Stimulated activated CD8-positive, alpha-beta memory T cell treated with anti-CD3 and anti-CD28 coated beads, Interleukin-7, amount 100 ng/mL, for 4 hours (primary cell): ENCODE measurements around the gene NABP1.
A peak's percentile ranks its signal among the peaks of the same experiment; 100 is the strongest.
"Not testable (repeated sequence)": the region's sequence is repeated elsewhere in the genome, so short reads cannot be mapped to it uniquely, and the experiment has no call there.

Source experiments
- DNase-seq, 2 donors: peaks; one replicate each; pipeline ENCODE4 v3.0.0-alpha.2; 2020; ENCODE audit warnings: low read depth in 2 of 2

NABP1 gene, protein sequence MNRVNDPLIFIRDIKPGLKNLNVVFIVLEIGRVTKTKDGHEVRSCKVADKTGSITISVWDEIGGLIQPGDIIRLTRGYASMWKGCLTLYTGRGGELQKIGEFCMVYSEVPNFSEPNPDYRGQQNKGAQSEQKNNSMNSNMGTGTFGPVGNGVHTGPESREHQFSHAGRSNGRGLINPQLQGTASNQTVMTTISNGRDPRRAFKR

DNA sequence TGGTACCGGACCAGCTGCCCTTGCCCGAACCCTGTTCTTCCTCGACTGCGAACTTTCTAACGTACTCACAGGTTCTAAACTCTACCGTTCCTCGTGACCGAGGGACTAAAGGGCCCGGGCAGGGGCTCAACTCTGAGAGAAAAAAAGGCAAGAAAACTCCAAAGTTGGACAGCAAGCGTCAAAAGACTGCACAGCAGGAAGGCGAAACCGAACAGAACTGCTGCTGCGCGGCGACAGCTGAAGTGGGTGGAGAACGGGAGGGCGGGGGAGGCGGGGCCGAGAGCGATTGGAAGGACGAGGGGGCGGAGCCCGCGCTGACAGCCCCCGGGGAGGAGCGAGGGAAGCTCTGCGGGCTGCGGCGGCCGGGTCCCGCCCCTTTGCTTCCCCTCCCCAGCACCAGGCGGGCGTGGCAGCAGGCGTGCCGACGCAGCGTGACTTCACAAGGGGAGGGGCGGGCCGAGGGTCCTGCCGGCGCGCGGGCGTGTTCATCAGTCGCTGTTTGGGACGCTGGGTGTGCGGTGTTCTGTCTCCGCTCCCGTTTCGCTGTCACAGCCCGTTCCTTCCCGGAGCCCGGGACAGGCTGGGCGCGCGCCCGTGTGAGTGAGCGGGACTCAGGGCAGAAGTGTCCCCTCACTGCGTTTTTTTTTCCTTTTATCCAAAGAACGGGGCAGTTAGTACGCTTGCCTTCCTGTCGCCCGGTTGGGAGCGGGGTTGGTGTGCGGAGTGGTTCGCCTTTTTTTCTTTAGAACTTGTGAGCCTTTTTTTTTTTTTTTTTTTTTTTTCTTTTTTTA lies at the start of gene NABP1:
Gene NABP1 (plus strand): TSS at position 491 of the 791 bp plus-strand sequence. CDS start 479 bp downstream, outside the sequence.
- peak; percentile 97 to 99 for DNase-seq

GRCh38 chr2:191629001-191629453 lies 48.9 kb upstream of the NABP1 start:
- DNase-seq: no peak

DNA sequence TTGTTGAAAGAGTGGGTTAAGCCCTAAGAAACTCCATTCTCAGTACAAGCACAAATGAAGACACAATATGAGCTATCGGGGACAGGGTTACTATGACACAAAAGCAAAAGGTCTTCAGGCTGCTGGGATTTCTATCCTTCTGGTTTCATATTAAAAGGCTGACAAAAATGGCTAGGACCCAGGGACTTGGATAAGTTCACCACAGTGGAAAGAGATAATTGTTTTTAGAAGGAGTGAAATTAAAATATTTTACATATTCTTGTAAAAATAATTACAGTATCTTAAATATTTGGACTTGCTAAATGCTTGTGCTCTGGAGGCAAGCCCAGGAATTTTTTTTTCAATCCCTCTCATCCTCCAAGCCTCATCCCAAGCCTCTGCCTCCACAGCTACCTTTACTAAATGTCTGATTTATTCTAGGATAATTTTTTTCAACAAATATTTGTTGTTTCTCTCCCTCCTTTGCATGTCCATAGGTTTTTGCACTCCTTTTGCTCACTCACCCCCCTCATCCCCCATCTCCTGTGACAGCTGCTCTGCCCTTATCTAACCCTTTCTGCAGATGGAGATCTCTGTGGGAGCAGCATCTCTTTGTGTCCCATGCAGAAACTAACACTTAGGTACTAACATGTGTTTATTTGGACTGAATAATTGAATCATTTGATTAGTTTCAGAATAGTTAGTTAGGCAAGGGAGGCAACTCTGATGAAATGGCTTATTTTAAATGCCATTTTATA lies 47.8 kb upstream of the NABP1 start:
- no peak for DNase-seq

DNA sequence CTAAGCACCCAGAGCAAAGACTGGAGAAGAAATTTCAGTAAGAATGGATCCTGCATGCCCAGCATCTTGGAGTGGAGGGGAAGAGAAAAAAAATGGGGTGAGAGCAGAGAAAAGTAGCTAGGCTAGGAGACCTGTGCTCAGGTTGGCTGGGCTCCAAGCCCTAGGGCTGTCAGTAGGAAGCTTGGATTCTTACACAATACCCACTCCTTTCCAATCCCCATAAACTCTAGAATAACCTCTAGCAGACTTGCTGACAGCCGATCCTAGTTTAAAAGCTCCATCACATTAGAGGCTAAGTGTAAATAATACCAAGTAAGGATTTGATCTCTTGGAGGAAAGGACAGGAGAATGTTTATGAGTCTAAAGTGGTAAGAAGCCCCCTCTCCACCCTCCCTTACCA lies 46.2 kb upstream of the NABP1 start:
- no peak for DNase-seq

GRCh38 chr2:191632426-191632825 lies 45.5 kb upstream of the NABP1 start:
- DNase-seq: no peak

DNA sequence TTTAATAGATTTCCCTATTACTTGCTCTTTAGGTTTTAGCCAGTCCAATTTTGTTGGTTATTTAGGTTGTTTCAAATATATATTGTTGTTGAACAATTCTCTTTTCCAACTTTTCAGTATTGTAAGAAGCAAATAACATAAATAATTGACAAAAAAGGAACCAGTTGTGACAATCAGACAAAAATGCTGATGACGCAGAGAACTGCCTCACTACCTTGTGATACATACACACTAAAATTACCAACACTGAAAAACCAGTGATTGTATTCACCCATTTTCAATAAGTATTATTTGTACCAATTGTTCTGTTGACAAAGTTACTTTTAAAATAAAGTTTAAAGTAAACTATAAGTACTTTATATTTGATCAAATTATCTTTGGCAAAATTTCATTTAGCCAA lies 43.1 kb upstream of the NABP1 start:
- DNase-seq: no peak

DNA sequence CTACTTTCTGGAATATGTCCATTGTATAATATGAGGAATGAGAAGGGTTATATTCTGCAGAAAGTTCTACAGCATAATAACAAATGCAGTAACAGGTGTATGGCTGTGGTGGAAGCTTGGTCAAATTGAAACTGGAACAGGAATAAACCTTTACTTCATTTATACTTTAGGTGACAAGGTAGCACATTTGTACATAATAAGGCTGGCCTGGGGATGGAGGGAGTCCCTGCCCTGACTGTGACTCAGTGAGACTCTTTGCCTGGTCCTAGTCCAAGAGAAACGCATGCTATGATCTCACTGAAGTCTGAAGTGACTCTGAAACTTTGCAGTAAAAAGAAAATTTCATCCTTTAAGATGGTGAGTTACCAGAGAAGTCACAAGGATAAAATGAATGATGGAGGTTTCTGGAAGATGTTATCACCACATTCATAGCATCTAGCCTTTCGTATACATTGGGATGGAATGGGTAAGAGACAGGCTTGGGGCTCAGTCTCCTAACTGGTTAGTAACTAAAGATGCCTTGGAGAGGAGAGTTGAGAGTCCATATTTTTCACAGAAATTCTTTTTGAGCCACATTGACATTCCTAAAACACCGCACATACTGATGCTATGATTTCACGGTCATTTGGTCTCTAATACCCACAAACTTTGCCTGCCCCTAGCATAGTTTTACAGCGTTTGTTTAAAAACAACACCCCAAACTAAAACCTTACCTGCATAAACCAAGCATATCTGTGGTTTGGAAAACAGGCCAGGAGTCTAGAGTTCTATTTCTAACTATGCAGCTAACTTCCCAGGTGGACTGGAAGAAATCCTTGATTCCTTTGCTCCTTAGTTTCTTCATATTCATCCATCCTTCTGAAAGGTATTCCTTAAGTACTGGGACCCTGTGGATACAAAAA lies 42.4 kb upstream of the NABP1 start:
- DNase-seq: no peak

DNA sequence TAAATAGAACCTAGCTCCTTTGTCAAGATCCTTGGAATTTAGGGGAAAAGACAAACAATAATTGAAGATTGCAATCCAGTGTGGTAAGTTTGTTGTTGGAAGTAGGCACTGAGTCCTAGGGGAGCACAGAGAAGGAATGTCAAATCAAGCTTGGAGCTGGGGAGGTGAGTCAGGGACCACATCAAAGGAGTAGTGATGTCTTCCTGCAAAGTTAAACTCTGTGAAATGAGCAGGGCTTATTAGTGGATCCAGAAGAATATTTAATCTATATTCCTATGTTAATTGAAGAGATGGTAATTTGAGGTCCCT lies 41.7 kb upstream of the NABP1 start:
- no peak for DNase-seq

- no peak for DNase-seq
Observed at GRCh38 chr2:191636586-191636985, 41.4 kb upstream of the NABP1 start.

DNA sequence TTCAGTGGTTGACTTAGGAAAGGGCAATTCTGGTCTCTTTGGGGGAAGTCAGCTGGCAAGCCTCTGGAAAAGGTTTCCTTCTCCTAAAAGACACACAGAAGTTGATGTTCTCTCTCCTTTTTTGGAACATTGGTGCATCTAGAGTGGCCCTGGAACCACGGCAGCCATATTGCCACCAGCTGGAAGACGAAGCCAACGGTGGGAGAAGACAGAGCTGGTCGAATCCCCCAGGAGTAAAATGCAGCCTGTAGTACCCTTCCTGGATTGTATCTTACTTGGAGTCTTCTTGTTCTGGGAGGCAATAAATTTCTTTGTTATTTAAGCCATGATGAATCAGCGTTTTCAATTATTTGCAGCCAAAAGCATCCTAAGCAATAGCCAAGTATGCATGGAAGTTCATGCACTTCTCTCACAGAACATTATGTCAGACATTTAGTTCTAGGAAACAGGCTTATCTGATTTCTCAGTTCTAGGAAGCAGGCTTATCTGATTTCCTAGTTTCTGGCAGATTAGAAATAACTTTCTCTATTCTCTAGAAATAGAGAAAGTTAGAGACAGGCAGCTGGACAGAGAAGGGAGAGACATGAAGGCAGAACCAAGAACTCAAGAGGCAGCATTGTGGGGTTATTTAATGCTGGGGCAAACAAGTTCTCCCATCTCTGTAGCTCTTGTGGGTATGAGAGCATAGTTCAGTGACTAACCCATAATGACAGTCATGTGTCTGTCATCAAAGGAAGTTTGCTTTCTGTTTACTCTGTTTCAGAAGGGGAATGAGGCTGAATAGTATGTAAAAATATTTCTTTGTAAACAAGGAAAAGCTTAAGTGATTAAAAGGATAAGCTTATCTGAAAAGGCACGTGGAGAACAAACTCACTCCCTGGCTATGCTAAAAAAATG lies 40.5 kb upstream of the NABP1 start:
- DNase-seq: no peak

- DNase-seq: no peak
Observed at GRCh38 chr2:191638079-191638801, 39.7 kb upstream of the NABP1 start.

GRCh38 chr2:191638802-191639172 lies 39.1 kb upstream of the NABP1 start:
- DNase-seq: no peak

DNA sequence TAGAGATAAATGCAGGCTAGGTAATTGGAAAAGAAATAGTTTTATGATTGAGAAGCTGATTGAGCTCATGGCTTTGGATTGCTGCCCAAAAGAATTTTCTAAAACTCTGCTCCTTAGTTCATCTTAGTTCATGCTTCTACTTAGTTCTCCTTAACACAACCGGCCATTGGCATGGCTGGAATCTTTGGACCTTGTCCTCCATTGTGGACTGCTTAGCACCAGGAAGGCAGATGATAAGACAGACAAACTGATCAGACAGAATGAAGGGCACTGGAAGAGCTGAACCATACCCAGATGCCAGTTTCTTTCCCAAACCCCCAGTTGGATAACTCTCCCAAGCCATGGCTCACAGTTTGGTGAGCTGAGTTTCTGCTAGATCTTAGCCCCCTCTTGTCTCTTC lies 36.3 kb upstream of the NABP1 start:
- DNase-seq: no peak

GRCh38 chr2:191642541-191642940 lies 35.4 kb upstream of the NABP1 start:
- DNase-seq: no peak

- DNase-seq: no peak
Observed at GRCh38 chr2:191643429-191643828, 34.5 kb upstream of the NABP1 start.

GRCh38 chr2:191644613-191645012 lies 33.3 kb upstream of the NABP1 start:
- not testable (repeated sequence) for DNase-seq

DNA sequence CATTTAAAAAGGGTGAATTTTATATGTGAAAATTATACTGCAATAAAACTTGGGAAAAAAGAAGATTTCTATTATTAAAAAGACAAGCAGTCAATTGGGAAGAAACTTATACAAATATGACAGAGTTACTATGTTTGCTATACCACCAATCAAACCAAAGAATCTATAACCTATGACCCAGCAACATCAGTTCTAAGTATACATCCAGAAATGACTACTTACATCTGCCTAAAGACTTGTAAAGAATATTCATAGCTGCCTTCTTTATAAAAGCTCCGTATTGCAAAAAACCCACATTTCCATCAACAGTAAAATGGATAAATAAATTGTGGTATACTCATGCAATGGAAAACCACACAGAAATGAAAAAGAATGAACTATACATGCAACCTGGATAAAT lies 32.9 kb upstream of the NABP1 start:
- no peak for DNase-seq

DNA sequence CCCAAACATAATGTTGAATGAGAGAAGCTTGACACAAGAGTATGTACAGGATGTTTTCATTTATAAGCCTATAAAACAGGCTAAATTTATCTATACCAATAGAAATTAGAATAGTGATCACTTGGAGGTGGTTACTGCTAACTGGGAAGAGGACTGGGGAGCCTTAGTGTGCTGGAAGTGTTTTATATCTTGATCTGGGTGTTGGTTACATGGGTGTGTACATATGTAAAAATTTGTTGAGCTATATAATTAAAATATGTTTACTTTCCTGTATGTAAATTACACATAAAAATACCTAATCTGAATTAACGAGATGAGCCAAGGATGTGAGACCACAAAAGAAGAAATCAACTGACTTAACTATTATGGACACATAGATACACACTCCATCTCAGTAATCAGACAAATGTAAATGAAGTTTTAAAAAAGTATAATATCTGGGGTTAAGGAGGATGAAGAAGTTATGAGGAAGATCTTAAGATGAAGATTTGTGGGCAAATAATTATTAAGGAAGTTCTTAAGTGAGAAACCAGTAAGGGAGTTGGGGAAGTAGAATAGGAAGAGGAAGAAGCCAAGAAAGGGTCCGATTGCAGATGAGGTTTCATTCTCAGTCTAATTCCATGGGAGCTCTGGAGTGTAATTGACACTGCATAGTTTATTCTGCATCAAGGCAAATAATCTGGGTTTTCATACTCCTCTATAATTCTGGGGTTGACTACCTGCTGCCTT lies 32.3 kb upstream of the NABP1 start:
- no peak for DNase-seq

GRCh38 chr2:191646163-191646902 lies 31.6 kb upstream of the NABP1 start:
- DNase-seq: no peak
